K562 (cell line): ENCODE measurements around the gene PSMC6. TPM values are rescaled to one million over a fixed set of nuclear protein-coding genes. Genes with fewer than 3 reads are reported as not detected.
A peak's percentile ranks its signal among the peaks of the same experiment; 100 is the strongest.

Experiments
- CBFA2T3 ChIP-seq: fragments of 450-650 bp; IDR thresholded peaks from 2 replicates; pipeline ENCODE4 v1.6.1; 2017
- CBFB ChIP-seq: sonication (generic); formaldehyde crosslinking; IDR thresholded peaks from 2 replicates; pipeline ENCODE4 v1.4.0; 2020; ENCODE audit warnings: mild to moderate bottlenecking, missing genetic modification reagents
- HEY1 ChIP-seq: fragments of 250-450 bp; sonication (Bioruptor Pico); IDR thresholded peaks from 2 replicates; pipeline ENCODE4 v1.5.0; 2020; ENCODE audit warnings: mild to moderate bottlenecking, moderate library complexity, borderline replicate concordance
- ID3 ChIP-seq, 2 experiments: fragments of 250-450 bp in 1 of 2; fragments of 450-650 bp in 1 of 2; sonication (Bioruptor Pico) in 1 of 2; IDR thresholded peaks; 2 replicates each; pipeline versions ENCODE4 v1.6.1 to v1.8.0; 2016 to 2021; ENCODE audit warnings: mild to moderate bottlenecking in 2 of 2, moderate library complexity in 2 of 2, missing compliant biosample characterization in 1 of 2, missing genetic modification characterization in 1 of 2
- PHTF2 ChIP-seq: fragments of 250-450 bp; sonication (Bioruptor Pico); IDR thresholded peaks from 2 replicates; pipeline ENCODE4 v1.5.0; 2021; ENCODE audit warnings: mild to moderate bottlenecking
- STAT5A ChIP-seq: IDR thresholded peaks from 2 replicates; pipeline ENCODE4 v1.6.1; 2012; ENCODE audit warnings: low read length, inconsistent platforms, borderline replicate concordance
- TEAD2 ChIP-seq: fragments of 450-650 bp; IDR thresholded peaks from 2 replicates; pipeline ENCODE4 v1.6.1; 2016; ENCODE audit warnings: missing genetic modification characterization, control low read depth, missing compliant biosample characterization
- ZFP30 ChIP-seq: fragments of 250-450 bp; sonication (Bioruptor Pico); IDR thresholded peaks from 2 replicates; pipeline ENCODE4 v1.8.0; 2022; ENCODE audit warnings: moderate library complexity, mild to moderate bottlenecking, inconsistent platforms, borderline replicate concordance
- ZFP36 ChIP-seq: fragments of 150-350 bp; IDR thresholded peaks from 2 replicates; pipeline ENCODE4 v1.6.1; 2018; ENCODE audit warnings: low read length, low read depth; ENCODE audit not compliant: partially characterized antibody
- ZNF212 ChIP-seq: fragments of 450-650 bp; formaldehyde crosslinking; IDR thresholded peaks from 2 replicates; pipeline ENCODE4 v1.4.0; 2020; ENCODE audit warnings: mild to moderate bottlenecking
- ZNF316 ChIP-seq: fragments of 450-650 bp; IDR thresholded peaks from 2 replicates; pipeline ENCODE4 v1.6.1; 2016
- polyA plus RNA-seq, 8 experiments: library from polyadenylated mRNA; depleted of rRNA in 4 of 8; stranded (reverse) in 5 of 8; unstranded in 3 of 8; fragments of >200 nt; fragmentation: Nextera tagmentation in 2 of 8; fragmentation: Illumina TruSeq in 1 of 8; extraction: Ambion mirVana in 2 of 8; extraction: Trizol in 1 of 8; gene quantifications; 2 replicates each; pipeline versions ENCODE4 v1.2.1 to v1.2.3, GENCODE V29; 2011 to 2014; ENCODE audit warnings: inconsistent platforms in 1 of 8, missing spikeins in 1 of 8
- total RNA-seq, 7 experiments: library from RNA; depleted of rRNA in 6 of 7; stranded (reverse); fragments of >200 nt in 6 of 7; fragmentation: Illumina TruSeq in 2 of 7; extraction: Trizol in 2 of 7; gene quantifications; 2 replicates each; pipeline versions ENCODE4 v1.2.1 to v1.2.3, GENCODE V29; 2011 to 2021; ENCODE audit warnings: low replicate concordance in 1 of 7
- TF ChIP-seq, protein P1 (sequence below): sonication (generic); formaldehyde crosslinking; IDR thresholded peaks from 2 replicates; pipeline ENCODE4 v1.8.0; 2022; ENCODE audit warnings: mild to moderate bottlenecking, missing genetic modification reagents
- TF ChIP-seq, protein P2 (sequence below): fragments of 250-450 bp; sonication (Bioruptor Pico); IDR thresholded peaks from 2 replicates; pipeline ENCODE4 v1.5.0; 2021; ENCODE audit warnings: mild to moderate bottlenecking, borderline replicate concordance
- TF ChIP-seq, protein P3 (sequence below): fragments of 450-650 bp; conservative IDR thresholded peaks from 2 replicates; pipeline ENCODE4 v1.6.1; 2016; ENCODE audit warnings: missing genetic modification characterization, low read depth, mild to moderate bottlenecking, missing compliant biosample characterization, moderate library complexity
- TF ChIP-seq, protein P4 (sequence below): fragments of 450-650 bp; IDR thresholded peaks from 2 replicates; pipeline ENCODE4 v1.6.1; 2016; ENCODE audit warnings: mild to moderate bottlenecking

Gene PSMC6
- total and polyA plus RNA-seq, 9 of the 15 experiments (the other 6 are each of a cell fraction or from before 2014, with no cell fraction given), result 91.4 to 224 (median 182) TPM

DNA sequence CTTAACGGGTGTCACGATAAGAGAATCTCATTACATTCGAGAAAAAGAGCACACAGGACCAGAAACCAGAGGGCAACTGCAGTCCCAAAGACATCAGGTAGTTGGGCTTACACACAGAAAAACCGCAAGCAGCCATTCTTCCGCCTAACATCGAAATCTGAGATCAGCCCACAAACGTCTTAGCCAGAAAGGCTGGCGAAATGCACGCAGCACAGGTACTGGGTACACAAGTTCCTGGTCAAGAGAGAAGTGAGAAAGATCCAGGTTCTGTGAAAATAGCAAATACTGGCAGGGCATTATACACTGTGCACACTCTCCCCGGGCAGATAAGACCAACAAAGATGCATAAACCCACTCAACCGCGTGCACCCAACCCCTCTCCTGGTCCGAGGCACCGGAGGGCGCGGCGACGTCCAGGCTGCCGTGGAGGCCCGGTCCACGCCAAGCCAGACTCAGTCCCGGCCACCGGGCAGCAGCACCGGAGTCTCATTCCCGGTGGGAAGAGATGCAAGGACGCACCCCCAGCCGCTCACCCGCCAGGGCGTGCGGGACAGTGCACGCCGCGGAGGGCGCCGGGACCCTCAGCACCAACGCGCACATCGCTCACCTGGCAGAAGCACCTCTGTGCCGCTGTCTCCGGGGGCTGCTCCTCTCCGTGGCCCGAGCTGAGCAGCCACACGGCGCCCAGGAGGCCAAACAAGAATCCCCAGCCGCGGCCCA lies 12.1 kb upstream of the PSMC6 start (continued):
- TF ChIP-seq, protein P1, sequence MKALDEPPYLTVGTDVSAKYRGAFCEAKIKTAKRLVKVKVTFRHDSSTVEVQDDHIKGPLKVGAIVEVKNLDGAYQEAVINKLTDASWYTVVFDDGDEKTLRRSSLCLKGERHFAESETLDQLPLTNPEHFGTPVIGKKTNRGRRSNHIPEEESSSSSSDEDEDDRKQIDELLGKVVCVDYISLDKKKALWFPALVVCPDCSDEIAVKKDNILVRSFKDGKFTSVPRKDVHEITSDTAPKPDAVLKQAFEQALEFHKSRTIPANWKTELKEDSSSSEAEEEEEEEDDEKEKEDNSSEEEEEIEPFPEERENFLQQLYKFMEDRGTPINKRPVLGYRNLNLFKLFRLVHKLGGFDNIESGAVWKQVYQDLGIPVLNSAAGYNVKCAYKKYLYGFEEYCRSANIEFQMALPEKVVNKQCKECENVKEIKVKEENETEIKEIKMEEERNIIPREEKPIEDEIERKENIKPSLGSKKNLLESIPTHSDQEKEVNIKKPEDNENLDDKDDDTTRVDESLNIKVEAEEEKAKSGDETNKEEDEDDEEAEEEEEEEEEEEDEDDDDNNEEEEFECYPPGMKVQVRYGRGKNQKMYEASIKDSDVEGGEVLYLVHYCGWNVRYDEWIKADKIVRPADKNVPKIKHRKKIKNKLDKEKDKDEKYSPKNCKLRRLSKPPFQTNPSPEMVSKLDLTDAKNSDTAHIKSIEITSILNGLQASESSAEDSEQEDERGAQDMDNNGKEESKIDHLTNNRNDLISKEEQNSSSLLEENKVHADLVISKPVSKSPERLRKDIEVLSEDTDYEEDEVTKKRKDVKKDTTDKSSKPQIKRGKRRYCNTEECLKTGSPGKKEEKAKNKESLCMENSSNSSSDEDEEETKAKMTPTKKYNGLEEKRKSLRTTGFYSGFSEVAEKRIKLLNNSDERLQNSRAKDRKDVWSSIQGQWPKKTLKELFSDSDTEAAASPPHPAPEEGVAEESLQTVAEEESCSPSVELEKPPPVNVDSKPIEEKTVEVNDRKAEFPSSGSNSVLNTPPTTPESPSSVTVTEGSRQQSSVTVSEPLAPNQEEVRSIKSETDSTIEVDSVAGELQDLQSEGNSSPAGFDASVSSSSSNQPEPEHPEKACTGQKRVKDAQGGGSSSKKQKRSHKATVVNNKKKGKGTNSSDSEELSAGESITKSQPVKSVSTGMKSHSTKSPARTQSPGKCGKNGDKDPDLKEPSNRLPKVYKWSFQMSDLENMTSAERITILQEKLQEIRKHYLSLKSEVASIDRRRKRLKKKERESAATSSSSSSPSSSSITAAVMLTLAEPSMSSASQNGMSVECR, result peak; percentile 84; the same call in 1 of the 2 replicates
- no peak for TF ChIP-seq ZFP30
- TF ChIP-seq ID3 (CRISPR knock-in tag; IDR thresholded peaks at IDR 0.05), result no peak
- 0 out of 2 replicates have a peak, but pooled peaks have one; percentile 42 for TF ChIP-seq ID3 (tag; IDR thresholded peaks at IDR 0.05)
- no peak for TF ChIP-seq PHTF2
- no peak for TF ChIP-seq STAT5A
- TF ChIP-seq CBFB, result 0 out of 2 replicates have a peak, but pooled peaks have one; percentile 30
- TF ChIP-seq, protein P2, sequence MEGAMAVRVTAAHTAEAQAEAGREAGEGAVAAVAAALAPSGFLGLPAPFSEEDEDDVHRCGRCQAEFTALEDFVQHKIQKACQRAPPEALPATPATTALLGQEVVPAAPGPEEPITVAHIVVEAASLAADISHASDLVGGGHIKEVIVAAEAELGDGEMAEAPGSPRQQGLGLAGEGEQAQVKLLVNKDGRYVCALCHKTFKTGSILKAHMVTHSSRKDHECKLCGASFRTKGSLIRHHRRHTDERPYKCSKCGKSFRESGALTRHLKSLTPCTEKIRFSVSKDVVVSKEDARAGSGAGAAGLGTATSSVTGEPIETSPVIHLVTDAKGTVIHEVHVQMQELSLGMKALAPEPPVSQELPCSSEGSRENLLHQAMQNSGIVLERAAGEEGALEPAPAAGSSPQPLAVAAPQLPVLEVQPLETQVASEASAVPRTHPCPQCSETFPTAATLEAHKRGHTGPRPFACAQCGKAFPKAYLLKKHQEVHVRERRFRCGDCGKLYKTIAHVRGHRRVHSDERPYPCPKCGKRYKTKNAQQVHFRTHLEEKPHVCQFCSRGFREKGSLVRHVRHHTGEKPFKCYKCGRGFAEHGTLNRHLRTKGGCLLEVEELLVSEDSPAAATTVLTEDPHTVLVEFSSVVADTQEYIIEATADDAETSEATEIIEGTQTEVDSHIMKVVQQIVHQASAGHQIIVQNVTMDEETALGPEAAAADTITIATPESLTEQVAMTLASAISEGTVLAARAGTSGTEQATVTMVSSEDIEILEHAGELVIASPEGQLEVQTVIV (CRISPR knock-in tag), result no peak
- TF ChIP-seq, protein P3, sequence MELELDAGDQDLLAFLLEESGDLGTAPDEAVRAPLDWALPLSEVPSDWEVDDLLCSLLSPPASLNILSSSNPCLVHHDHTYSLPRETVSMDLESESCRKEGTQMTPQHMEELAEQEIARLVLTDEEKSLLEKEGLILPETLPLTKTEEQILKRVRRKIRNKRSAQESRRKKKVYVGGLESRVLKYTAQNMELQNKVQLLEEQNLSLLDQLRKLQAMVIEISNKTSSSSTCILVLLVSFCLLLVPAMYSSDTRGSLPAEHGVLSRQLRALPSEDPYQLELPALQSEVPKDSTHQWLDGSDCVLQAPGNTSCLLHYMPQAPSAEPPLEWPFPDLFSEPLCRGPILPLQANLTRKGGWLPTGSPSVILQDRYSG (tag), result no peak
- TF ChIP-seq, protein P4, sequence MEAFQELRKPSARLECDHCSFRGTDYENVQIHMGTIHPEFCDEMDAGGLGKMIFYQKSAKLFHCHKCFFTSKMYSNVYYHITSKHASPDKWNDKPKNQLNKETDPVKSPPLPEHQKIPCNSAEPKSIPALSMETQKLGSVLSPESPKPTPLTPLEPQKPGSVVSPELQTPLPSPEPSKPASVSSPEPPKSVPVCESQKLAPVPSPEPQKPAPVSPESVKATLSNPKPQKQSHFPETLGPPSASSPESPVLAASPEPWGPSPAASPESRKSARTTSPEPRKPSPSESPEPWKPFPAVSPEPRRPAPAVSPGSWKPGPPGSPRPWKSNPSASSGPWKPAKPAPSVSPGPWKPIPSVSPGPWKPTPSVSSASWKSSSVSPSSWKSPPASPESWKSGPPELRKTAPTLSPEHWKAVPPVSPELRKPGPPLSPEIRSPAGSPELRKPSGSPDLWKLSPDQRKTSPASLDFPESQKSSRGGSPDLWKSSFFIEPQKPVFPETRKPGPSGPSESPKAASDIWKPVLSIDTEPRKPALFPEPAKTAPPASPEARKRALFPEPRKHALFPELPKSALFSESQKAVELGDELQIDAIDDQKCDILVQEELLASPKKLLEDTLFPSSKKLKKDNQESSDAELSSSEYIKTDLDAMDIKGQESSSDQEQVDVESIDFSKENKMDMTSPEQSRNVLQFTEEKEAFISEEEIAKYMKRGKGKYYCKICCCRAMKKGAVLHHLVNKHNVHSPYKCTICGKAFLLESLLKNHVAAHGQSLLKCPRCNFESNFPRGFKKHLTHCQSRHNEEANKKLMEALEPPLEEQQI, result no peak
- TF ChIP-seq ZNF316, result no peak
- TF ChIP-seq ZNF212 (CRISPR knock-in tag), result 0 out of 2 replicates have a peak, but pooled peaks have one; percentile 3
- TF ChIP-seq TEAD2 (tag), result no peak
- no peak for TF ChIP-seq HEY1 (CRISPR knock-in tag)
- no peak for TF ChIP-seq CBFA2T3
- TF ChIP-seq ZFP36, result no peak
